HG03159 (cell line): ENCODE data around the gene TNNI3K.

ENCODE experiments used
- ATAC-seq: cut with Tn5 transposase; IDR thresholded peaks from one replicate; pipeline ENCODE4 v1.9.1; 2021; ENCODE audit warnings: mild to moderate bottlenecking, moderate library complexity; ENCODE audit not compliant: unreplicated experiment

The TNNI3K gene

DNA sequence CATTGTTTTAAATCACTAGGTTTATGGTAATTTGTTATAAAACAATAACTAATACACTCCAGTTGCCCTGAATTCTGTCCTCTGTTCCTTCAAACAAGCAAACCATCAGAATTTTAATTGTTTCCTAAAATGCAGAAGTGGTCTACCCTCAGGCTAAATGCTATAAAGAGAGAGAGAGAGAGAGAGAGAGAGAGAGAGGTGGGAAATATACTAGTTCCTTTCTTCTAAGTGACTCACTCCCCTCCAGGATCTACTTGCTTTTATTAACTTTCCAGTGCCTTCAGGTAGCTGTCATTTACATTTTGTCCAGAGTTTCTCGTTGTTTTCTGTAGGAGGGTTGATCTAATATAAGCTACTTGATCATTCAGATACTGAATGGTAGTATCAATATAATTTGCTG lies 250.8 kb downstream of the TNNI3K start:
- no peak for ATAC-seq

DNA sequence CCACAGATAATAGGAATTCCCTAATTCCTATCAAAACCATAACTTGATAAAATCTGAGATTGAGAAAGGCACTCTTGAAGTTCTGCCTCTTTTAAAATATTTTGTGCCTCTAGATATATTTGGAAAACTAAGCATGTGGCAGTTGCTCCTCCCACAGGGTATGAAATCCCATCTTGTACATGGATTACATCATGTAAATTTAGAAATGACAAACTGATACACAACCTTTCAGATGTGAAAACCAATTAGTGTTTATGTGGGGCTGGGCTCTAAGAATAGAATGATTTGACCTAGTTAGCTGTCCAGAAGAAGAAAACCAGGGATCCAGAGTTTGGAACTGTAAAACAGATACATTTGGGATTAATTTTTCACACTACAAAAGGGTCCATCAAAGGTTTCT lies 261.5 kb downstream of the TNNI3K start:
- no peak for ATAC-seq

GRCh38 chr1:74498901-74499300 lies 263.7 kb downstream of the TNNI3K start:
- ATAC-seq = no peak

DNA sequence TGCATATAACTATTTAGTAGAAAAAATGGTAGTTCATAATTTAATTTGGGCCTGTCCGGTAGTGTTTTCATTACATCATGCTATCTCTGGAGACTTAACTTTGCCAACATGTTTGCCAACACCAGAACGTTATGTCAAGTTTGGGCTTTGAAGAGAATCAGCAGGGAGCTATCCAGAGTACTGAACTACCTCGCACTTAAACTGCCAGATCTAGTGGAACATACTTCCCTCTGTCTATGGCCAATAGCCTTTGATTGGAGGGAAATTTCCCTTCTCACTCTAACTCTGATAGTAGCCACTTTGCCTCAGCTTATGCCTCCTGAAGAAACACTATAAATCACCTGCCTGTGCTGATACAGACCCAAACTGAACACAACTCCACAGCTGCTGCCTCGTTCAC lies 267.2 kb downstream of the TNNI3K start:
- no peak for ATAC-seq

DNA sequence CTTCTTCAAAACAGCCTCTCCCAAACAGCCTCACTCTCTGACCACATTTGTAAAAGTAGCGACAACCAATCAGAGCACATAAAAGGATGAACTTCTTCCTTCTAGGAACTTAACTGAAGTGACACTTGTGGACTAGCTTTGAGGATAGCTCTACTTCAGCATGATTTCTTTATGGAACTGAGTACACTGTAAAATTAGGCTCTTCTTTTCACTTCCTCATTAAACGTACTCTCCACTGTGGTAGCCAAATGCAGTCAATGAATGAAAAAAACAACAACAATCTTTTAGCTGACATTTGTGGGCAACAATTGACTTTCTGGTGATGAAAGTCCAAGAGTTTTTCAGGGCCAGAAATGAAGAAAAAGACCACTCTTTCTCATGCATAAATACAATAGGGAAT lies 267.7 kb downstream of the TNNI3K start:
- no peak for ATAC-seq

DNA sequence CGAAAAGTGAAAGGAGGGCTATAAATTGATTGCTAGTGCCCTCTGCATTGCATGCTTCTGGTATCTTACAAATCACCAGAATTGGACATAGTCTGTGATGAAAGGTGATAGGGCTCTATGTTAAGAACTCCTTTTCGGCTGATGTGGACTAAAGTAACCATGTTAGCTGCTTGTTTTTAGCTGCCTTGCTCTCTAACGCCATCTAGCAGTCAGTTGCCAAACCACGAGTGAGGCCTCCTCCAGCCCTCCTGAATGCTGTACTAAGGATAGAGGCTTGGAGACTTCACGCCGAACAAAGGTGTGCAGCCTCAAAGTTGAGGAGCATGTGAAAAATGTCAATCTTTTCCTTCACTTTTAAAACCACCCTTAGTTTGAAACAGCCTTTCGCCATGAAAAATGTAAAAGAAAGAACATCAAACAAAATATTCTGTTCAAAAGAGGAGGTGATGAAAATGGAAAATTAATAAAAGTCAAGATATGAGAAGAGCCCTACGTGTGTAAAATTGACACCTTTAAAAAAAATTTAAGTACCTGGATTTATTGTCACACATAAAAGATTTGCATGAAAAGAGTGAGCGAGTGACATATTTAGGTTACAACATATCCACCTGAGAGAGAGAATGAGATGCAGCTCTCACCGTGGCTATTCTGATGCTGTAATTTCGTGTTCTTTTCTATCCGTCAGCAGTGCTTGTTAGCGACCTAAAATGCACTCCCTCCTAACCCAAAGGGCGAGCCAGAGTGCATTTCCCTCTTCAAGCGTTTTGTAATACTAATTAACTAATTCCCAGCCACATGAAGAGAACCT lies 269.1 kb downstream of the TNNI3K start:
- ATAC-seq = peak; percentile 89

GRCh38 chr1:74504933-74505512 lies 269.8 kb downstream of the TNNI3K start:
- no peak for ATAC-seq

- no peak for ATAC-seq
These were observed 270.9 kb downstream of the TNNI3K start for GRCh38 chr1:74505928-74506710.

GRCh38 chr1:74508449-74508848 lies 273.3 kb downstream of the TNNI3K start:
- ATAC-seq = no peak

DNA sequence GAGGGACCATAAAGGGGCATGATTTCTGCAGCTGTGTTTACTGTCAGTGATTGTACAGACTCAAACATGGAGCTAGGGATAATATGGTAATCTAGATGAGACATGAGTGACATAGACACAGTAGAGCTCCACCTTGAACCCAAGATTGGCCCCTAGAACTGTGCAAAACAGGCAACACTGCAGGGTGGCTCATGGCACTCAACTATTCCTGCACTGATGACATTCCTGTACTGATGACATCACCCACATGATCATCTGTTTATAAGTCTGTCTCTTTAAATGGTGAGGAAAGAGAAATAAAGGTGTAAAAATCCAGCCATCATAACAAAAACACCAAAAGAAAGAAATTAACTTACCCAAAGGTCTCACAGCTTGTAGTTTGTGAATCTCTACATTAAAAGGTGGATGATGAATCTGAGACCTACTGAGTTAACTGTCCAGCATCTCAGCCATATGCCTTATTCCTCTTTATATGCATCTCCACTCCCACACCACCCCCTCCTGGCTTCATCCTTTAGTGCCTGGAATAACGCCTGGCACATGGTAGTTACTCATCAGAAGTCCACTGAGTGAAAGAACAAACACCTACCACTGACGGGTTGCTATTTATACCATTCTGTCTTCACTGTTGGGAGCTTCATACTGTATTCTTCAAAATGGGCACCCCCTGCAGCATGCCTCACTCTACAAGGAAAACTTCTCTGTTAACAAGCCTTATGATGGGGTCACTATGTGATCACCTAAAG lies 277.2 kb downstream of the TNNI3K start, which contains the start of gene LRRC53:
Gene LRRC53 (minus strand): TSS at position 442 of the 746 bp plus-strand sequence. CDS start 29,262 bp downstream, outside the sequence.
- no peak for ATAC-seq

DNA sequence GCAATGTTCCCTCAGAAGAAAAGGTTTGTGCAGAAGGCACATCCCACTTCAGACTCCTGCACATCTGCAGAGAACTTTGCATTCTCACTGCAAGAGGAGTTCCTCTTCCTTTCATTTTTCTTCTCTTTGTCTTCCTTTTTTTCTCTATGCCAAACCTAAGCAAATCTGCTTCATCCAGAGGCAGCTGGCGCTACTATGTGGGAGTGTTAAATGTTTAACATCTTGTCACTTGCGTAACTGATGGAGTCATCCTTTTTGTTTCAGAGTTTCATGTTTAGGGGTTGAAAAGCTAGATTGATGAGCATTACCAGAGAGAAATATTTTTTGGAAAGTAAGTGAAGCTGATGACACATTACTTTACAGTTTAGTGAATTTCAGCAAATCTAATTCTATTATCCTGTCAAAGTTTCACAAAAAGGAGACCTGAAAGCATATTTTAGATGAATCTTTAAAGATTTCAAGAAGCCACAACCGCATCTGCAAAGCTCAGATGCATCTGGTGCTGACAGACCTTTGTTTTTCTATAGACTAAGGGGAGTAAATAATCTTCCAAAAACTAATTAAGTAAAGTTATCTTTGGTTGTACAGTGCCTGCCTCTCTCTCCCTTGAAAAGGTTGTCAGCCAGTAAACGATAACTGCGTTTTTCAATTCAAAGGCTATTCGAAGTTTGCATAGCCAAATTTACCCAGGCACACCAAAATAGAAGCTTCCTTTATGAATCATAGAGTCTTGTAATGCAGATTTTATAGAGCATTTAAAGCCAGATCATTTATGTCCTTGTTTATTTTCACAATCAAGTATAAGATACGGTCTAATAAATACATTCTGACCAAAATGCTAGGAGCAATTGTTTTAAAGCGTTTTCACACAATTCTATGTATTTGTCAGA lies 278.5 kb downstream of the TNNI3K start:
- ATAC-seq = no peak

DNA sequence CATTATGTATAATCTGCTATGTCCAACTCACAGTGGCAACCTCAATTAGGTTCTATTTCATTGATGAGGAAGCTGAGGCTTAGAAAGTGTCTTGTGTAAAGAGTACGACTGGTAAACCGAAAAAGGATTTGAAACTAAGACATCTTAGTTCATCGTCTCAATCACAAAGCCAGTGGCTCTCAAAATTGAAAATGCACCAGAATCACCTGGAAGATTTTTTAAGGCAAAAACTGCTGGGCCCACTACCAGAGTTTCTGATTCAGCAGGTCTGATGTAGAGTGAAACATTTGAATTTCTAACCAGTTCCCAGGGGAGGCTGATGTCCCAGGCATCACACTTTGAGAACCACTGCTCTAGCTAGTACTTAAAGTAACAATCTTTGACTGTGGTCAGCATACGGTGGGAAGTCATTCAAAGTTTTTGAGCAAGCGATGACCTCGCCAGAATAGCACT lies 282.4 kb downstream of the TNNI3K start:
- ATAC-seq = peak; percentile 80

DNA sequence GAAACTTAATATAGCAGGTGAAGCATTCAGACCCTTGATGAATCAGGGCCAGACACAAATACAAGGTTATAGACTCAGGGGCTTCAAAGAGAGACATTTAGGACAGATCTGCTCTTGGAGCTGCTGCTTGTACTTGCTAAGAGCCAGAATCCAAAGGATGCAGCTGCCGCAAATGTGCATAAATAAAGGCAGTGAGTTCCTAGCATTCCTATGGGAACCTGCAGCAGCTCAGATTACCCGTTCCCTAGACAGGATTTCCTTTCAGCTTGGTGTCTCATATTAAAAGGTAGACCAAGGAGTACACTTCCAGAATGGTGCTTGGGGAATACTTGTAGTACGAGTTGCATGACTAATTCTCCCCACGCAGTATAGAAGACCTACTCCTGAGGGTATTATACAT lies 287.0 kb downstream of the TNNI3K start:
- ATAC-seq = no peak

DNA sequence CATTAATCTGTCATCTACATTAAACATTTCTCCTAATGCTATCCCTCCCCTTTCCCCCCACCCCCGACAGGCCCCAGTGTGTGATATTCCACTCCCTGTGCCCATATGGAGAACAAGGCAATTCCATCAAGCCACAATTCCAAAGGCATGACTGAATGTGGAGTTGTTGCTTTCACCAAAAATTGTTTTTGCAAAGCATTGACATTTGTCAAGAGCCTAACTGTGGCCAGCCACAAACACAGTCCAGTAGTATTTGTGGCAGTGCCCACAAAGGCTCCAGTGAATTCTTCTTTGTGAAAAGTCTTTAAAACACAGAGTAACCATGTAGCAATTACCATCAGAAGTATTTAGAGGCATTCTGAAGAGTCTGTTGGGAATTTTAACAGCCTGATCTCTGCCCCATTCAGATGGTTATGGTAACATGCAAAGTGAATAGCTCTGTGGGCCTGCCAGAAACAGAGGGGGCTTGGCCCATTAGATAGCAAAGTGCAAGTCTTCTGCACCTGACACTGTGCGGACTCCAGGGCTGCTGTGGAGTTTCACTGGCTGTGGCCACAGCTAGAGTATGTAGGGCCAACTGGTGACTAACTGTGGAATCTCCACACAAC lies 288.8 kb downstream of the TNNI3K start:
- ATAC-seq = no peak

- ATAC-seq = no peak
These were observed 291.5 kb downstream of the TNNI3K start for GRCh38 chr1:74526708-74527107.

DNA sequence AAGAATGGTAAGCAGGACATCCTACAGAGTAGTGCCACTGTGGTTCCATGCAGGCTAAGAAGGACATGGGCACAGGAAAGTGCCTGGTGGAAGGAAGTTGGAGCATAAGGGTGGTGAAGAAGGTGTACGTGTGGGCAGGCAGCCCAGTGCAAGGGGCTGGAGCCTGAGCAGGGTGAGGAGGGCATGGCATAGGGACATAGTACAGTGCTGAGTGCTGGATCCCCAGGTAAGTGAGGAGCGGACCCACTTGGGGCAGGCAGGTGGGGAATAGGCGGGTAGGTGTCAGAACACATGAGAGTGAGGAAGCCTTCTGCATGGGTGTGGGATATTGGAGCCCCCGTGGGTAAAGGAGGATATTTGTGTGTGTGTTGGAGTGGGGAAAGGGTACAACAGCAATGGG lies 292.9 kb downstream of the TNNI3K start:
- no peak for ATAC-seq

GRCh38 chr1:74530892-74531291 lies 295.7 kb downstream of the TNNI3K start:
- no peak for ATAC-seq

GRCh38 chr1:74531796-74532195 lies 296.6 kb downstream of the TNNI3K start:
- ATAC-seq = no peak

DNA sequence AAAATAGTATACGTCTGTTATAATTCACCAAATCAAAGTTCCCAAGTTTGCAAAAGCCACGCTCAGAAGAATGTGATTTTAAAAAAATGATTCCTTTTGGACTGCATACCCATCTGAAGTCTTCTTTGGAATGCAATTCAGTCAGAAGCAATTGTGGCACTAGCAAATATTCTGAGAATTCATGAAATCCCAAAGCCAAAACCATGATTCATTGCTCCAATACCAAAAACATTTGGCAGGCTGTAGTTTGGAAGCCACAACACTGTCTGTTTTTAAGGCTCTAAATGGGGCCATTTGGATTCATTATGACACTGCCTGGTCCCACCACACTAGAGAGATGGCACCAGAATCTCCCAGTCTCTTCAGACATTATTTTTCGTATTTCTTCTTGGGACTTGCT lies 299.1 kb downstream of the TNNI3K start:
- ATAC-seq = no peak

DNA sequence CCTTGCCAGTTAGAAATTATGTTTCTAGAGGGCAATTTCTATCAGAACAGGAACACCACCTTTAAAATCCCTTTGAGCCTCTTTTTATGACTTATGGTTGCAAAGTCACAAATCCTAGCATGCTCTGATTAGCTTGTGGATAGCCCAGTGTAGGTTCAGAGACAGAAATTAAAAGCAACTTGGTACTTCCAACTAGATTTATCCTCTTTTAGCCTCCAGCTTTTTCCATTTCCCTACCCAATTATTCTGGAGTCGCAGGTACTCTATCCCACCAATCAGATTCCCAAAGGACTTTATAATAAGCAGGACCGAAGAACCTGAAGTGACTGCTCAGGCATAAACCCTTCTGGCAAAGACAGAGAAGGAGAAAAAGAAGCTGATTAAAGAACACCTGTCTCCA lies 310.6 kb downstream of the TNNI3K start:
- ATAC-seq = no peak
